Vagina (tissue), 2 donors: Measurements from ENCODE around the gene CEP162.

ENCODE experiments used
- POLR2A ChIP-seq, 2 donors: fragments of 450-650 bp; IDR thresholded peaks; one replicate each; pipeline ENCODE4 v1.6.1; 2017; ENCODE audit warnings: antibody characterized with exemption in 2 of 2, mild to moderate bottlenecking in 2 of 2, moderate library complexity in 2 of 2
- POLR2AphosphoS5 ChIP-seq, 2 donors: sonication (generic); formaldehyde crosslinking; IDR thresholded peaks; one replicate each; pipeline ENCODE4 v1.9.0; 2017; ENCODE audit warnings: antibody characterized with exemption in 2 of 2, mild to moderate bottlenecking in 2 of 2, low read depth in 1 of 2; ENCODE audit not compliant: insufficient read depth in 1 of 2
- TF ChIP-seq, protein P1 (sequence below), 3 experiments: fragments of 450-650 bp in 2 of 3; fragments of 200-600 bp in 1 of 3; sonication (generic) in 1 of 3; IDR thresholded peaks; one replicate each; pipeline ENCODE4 v1.5.1; 2017 to 2019; ENCODE audit warnings: antibody characterized with exemption in 3 of 3, mild to moderate bottlenecking in 2 of 3, moderate library complexity in 2 of 3

GRCh38 chr6:84177241-84177640, 50.2 kb downstream of the CEP162 start:
- TF ChIP-seq, protein P1, sequence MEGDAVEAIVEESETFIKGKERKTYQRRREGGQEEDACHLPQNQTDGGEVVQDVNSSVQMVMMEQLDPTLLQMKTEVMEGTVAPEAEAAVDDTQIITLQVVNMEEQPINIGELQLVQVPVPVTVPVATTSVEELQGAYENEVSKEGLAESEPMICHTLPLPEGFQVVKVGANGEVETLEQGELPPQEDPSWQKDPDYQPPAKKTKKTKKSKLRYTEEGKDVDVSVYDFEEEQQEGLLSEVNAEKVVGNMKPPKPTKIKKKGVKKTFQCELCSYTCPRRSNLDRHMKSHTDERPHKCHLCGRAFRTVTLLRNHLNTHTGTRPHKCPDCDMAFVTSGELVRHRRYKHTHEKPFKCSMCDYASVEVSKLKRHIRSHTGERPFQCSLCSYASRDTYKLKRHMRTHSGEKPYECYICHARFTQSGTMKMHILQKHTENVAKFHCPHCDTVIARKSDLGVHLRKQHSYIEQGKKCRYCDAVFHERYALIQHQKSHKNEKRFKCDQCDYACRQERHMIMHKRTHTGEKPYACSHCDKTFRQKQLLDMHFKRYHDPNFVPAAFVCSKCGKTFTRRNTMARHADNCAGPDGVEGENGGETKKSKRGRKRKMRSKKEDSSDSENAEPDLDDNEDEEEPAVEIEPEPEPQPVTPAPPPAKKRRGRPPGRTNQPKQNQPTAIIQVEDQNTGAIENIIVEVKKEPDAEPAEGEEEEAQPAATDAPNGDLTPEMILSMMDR (IDR thresholded peaks at IDR 0.05) = no peak
- TF ChIP-seq POLR2AphosphoS5 (IDR thresholded peaks at IDR 0.05; ENCODE audit: insufficient read depth in 1 of 2, low read depth in 1 of 2) (no peak), POLR2A (IDR thresholded peaks at IDR 0.05) (no peak)
